ENCODE measurements around the gene NPAS3.

DNA sequence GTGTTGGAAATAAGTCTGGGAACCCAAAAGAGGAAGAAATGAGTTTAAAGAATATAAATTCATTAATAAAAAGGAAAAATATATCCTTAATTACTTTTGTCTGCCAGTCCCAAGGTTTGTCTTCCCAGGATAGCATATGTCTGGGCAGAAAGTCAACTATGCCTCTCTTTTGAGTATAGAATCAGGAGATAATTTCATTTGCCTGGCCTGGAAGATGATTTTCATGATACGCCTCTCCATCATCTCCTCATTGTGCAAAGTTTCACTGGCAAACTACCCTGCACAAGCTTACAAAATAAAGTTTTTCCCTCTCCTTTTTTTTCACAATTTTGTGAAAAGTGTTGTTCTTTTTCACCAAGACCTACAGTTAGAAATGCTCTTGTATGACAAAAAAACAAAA is 671.4 kb downstream of the NPAS3 start:
- TF ChIP-seq EGR1 (IDR thresholded peaks at IDR 0.05; ENCODE audit: borderline replicate concordance, low read depth, low read length), result no peak
- no peak for TF ChIP-seq FOSL1 (IDR thresholded peaks at IDR 0.05; ENCODE audit: insufficient read depth, low read depth, low read length)
- TF ChIP-seq RXRA (IDR thresholded peaks at IDR 0.05; ENCODE audit: insufficient read depth, low read depth, low read length), result no peak
- TF ChIP-seq, protein P1, sequence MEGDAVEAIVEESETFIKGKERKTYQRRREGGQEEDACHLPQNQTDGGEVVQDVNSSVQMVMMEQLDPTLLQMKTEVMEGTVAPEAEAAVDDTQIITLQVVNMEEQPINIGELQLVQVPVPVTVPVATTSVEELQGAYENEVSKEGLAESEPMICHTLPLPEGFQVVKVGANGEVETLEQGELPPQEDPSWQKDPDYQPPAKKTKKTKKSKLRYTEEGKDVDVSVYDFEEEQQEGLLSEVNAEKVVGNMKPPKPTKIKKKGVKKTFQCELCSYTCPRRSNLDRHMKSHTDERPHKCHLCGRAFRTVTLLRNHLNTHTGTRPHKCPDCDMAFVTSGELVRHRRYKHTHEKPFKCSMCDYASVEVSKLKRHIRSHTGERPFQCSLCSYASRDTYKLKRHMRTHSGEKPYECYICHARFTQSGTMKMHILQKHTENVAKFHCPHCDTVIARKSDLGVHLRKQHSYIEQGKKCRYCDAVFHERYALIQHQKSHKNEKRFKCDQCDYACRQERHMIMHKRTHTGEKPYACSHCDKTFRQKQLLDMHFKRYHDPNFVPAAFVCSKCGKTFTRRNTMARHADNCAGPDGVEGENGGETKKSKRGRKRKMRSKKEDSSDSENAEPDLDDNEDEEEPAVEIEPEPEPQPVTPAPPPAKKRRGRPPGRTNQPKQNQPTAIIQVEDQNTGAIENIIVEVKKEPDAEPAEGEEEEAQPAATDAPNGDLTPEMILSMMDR (IDR thresholded peaks at IDR 0.05; ENCODE audit: control extremely low read depth in 1 of 3, insufficient read depth in 1 of 3, low read depth in 1 of 3, low read length in 3 of 3), result no peak
- TF ChIP-seq PHF8 (conservative IDR thresholded peaks at IDR 0.05; ENCODE audit: low read depth, low read length), result no peak
- no peak for TF ChIP-seq NRF1 (IDR thresholded peaks at IDR 0.05; ENCODE audit: low read depth, low read length)
- no peak for TF ChIP-seq EZH2 (IDR thresholded peaks at IDR 0.05; ENCODE audit: low read depth, low read length, severe bottlenecking)
- TF ChIP-seq, protein P2, sequence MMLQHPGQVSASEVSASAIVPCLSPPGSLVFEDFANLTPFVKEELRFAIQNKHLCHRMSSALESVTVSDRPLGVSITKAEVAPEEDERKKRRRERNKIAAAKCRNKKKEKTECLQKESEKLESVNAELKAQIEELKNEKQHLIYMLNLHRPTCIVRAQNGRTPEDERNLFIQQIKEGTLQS (IDR thresholded peaks at IDR 0.05; ENCODE audit: insufficient read depth, low read depth, low read length), result no peak
- TF ChIP-seq GABPA (IDR thresholded peaks at IDR 0.05; ENCODE audit: borderline replicate concordance, insufficient read depth, low read length), result no peak
- no peak for TF ChIP-seq POLR2A (IDR thresholded peaks at IDR 0.05; ENCODE audit: control extremely low read depth in 1 of 2, low read depth in 2 of 2, low read length in 2 of 2)

Measured in H1 (cell line).